SK-N-SH (cell line): ENCODE measurements around the gene FOXB1. TPM values are rescaled to one million over a fixed set of nuclear protein-coding genes. Genes with fewer than 3 reads are reported as not detected.
A peak's percentile ranks its signal among the peaks of the same experiment; 100 is the strongest.

ENCODE experiments used
- CTCF ChIA-PET: fragments of 300-600, 350-600 bp; formaldehyde crosslinking; extraction: SDS; loops from one replicate; lab custom pipeline; 2021; lab: Yijun Ruan, JAX
- POLR2A ChIA-PET: fragments of 350-600 bp; sonication (Branson Sonifier 250); formaldehyde crosslinking; extraction: SDS; loops from one replicate; lab custom pipeline; 2020; ENCODE audit warnings: antibody characterized with exemption, inconsistent platforms; lab: Yijun Ruan, JAX
- DNase-seq: peaks from one replicate; pipeline ENCODE4 v3.0.0; 2012
- H2AFZ ChIP-seq: fragments of 200-600 bp; sonication (generic); 2 replicates; pipeline ENCODE4 v1.8.1; 2016; ENCODE audit warnings: antibody characterized with exemption, mild to moderate bottlenecking, low read depth
- H3F3A ChIP-seq: fragments of 200-600 bp; sonication (generic); replicated peaks from 2 replicates; pipeline ENCODE3; 2016; ENCODE audit warnings: antibody characterized with exemption, mild to moderate bottlenecking; ENCODE audit not compliant: insufficient read depth
- H3K27ac ChIP-seq, 2 experiments: fragments of 200-500 bp in 1 of 2; fragments of 200-600 bp in 1 of 2; sonication (Bioruptor generic) in 1 of 2; sonication (generic), shearing (Covaris generic) in 1 of 2; 2 replicates each; pipeline versions ENCODE4 v1.5.1 to v1.6.1; 2014 to 2016; ENCODE audit warnings: low read depth in 2 of 2, inconsistent platforms in 1 of 2, low read length in 1 of 2, mild to moderate bottlenecking in 1 of 2, mixed read lengths in 1 of 2
- H3K27me3 ChIP-seq: fragments of 200-600 bp; sonication (generic), shearing (Covaris generic); 2 replicates; pipeline ENCODE4 v1.6.1; 2016; ENCODE audit warnings: mixed run types; ENCODE audit not compliant: insufficient read depth
- H3K36me3 ChIP-seq, 2 experiments: fragments of 200-500 bp in 1 of 2; fragments of 200-600 bp in 1 of 2; sonication (Bioruptor generic) in 1 of 2; sonication (generic) in 1 of 2; replicated peaks in 1 of 2; 2 replicates each; pipeline versions ENCODE3 to v1.5.1; 2014 to 2016; ENCODE audit warnings: low read length in 1 of 2, mild to moderate bottlenecking in 1 of 2; ENCODE audit not compliant: insufficient read depth in 2 of 2, control insufficient read depth in 1 of 2
- H3K4me1 ChIP-seq, 2 experiments: fragments of 200-500 bp in 1 of 2; fragments of 200-600 bp in 1 of 2; sonication (Bioruptor generic) in 1 of 2; sonication (generic), shearing (Covaris generic) in 1 of 2; 2 replicates each; pipeline versions ENCODE4 v1.5.1 to v1.6.1; 2014 to 2016; ENCODE audit warnings: low read depth in 1 of 2, low read length in 1 of 2, mixed run types in 1 of 2; ENCODE audit not compliant: insufficient read depth in 2 of 2, control insufficient read depth in 1 of 2
- H3K4me2 ChIP-seq: fragments of 200-600 bp; sonication (generic), shearing (Covaris generic); 2 replicates; pipeline ENCODE4 v1.6.1; 2017; ENCODE audit warnings: mixed run types
- H3K4me3 ChIP-seq, 2 experiments: fragments of 200-500 bp in 1 of 2; fragments of 200-600 bp in 1 of 2; sonication (Bioruptor generic) in 1 of 2; sonication (generic), shearing (Covaris generic) in 1 of 2; 2 replicates each; pipeline versions ENCODE4 v1.5.1 to v1.8.1; 2014 to 2016; ENCODE audit warnings: low read depth in 2 of 2, inconsistent platforms in 1 of 2, low read length in 1 of 2, mild to moderate bottlenecking in 1 of 2, mixed read lengths in 1 of 2, moderate library complexity in 1 of 2
- H3K79me2 ChIP-seq: fragments of 200-600 bp; sonication (generic); 2 replicates; pipeline ENCODE4 v1.8.1; 2017; ENCODE audit warnings: mild to moderate bottlenecking; ENCODE audit not compliant: insufficient read depth
- H3K9ac ChIP-seq: fragments of 200-600 bp; sonication (generic); 2 replicates; pipeline ENCODE4 v1.6.1; 2017; ENCODE audit warnings: mixed run types
- H3K9me2 ChIP-seq: fragments of 200-600 bp; sonication (generic); 2 replicates; pipeline ENCODE4 v1.6.1; 2017; ENCODE audit warnings: mixed run types
- H3K9me3 ChIP-seq: fragments of 200-600 bp; sonication (generic); 2 replicates; pipeline ENCODE4 v1.6.1; 2017; ENCODE audit warnings: mixed run types, mild to moderate bottlenecking, moderate library complexity
- H4K20me1 ChIP-seq: fragments of 200-600 bp; sonication (generic); 2 replicates; pipeline ENCODE4 v1.6.1; 2017; ENCODE audit warnings: mild to moderate bottlenecking, mixed run types; ENCODE audit not compliant: insufficient read depth
- CHD2 ChIP-seq: fragments of 150-350 bp; IDR thresholded peaks from 2 replicates; pipeline ENCODE4 v1.6.1; 2018; ENCODE audit warnings: low read length; ENCODE audit not compliant: partially characterized antibody
- ELF1 ChIP-seq: IDR thresholded peaks from 2 replicates; pipeline ENCODE4 v1.4.0; 2012
- EP300 ChIP-seq, 2 experiments: IDR thresholded peaks; 2 replicates each; pipeline versions ENCODE4 v1.4.0 to v1.6.1; 2012; ENCODE audit warnings: borderline replicate concordance in 1 of 2, low read depth in 1 of 2, low read length in 1 of 2
- EZH2phosphoT487 ChIP-seq: fragments of 200-600 bp; sonication (generic); IDR thresholded peaks from 2 replicates; pipeline ENCODE4 v1.6.1; 2017; ENCODE audit warnings: low read depth, mixed run types, mild to moderate bottlenecking, antibody characterized with exemption, moderate library complexity, borderline replicate concordance
- FOSL2 ChIP-seq: IDR thresholded peaks from 2 replicates; pipeline ENCODE4 v1.4.0; 2012; ENCODE audit warnings: low read depth, mild to moderate bottlenecking, moderate library complexity, borderline replicate concordance
- FOXM1 ChIP-seq: IDR thresholded peaks from 2 replicates; pipeline ENCODE4 v1.4.0; 2012; ENCODE audit warnings: low read depth, mild to moderate bottlenecking
- GABPA ChIP-seq: IDR thresholded peaks from 2 replicates; pipeline ENCODE4 v1.4.0; 2012; ENCODE audit warnings: low read depth, mild to moderate bottlenecking
- JUND ChIP-seq: IDR thresholded peaks from 2 replicates; pipeline ENCODE4 v1.4.0; 2012
- PBX3 ChIP-seq: IDR thresholded peaks from 2 replicates; pipeline ENCODE4; 2012
- POLR2AphosphoS5 ChIP-seq: IDR thresholded peaks from 2 replicates; pipeline ENCODE4 v1.6.1; 2012; ENCODE audit warnings: low read depth, low read length
- REST ChIP-seq: IDR thresholded peaks from 2 replicates; pipeline ENCODE4 v1.6.1; 2012; ENCODE audit warnings: mild to moderate bottlenecking, low read depth, low read length, moderate library complexity
- TAF1 ChIP-seq: IDR thresholded peaks from 2 replicates; pipeline ENCODE4 v1.6.1; 2012; ENCODE audit warnings: low read depth, mild to moderate bottlenecking, low read length, moderate library complexity, borderline replicate concordance
- TEAD4 ChIP-seq: IDR thresholded peaks from 2 replicates; pipeline ENCODE4 v1.4.0; 2012; ENCODE audit warnings: mild to moderate bottlenecking, borderline replicate concordance; ENCODE audit not compliant: insufficient read depth
- USF1 ChIP-seq: IDR thresholded peaks from 2 replicates; pipeline ENCODE4 v1.4.0; 2012; ENCODE audit warnings: low read depth, borderline replicate concordance
- USF2 ChIP-seq: fragments of 150-350 bp; IDR thresholded peaks from 2 replicates; pipeline ENCODE4 v1.6.1; 2017; ENCODE audit warnings: antibody characterized with exemption, low read length, low read depth, borderline replicate concordance
- YY1 ChIP-seq: IDR thresholded peaks from 2 replicates; pipeline ENCODE4 v1.4.0; 2012; ENCODE audit warnings: low read depth, mild to moderate bottlenecking
- WGBS: methylation state at CpG from one replicate; pipeline ENCODE4 v1.1.6; 2017; ENCODE audit warnings: low lambda C conversion rate; 5-methylcytosine and 5-hydroxymethylcytosine counted together
- polyA plus RNA-seq, 3 experiments: library from polyadenylated mRNA; depleted of rRNA; stranded (reverse); fragments of >200 nt; gene quantifications; 2 replicates each; pipeline ENCODE4 v1.2.3, GENCODE V29; 2012

FOXB1 gene
- polyA plus RNA-seq, 1 of the 3 experiments (the other 2 are of a cell fraction) = not detected

- peak; percentile 76 for TF ChIP-seq EZH2phosphoT487
- no peak for TF ChIP-seq TEAD4
- TF ChIP-seq EP300 (IDR thresholded peaks at IDR 0.05; ENCODE audit: borderline replicate concordance in 1 of 2, low read depth in 1 of 2, low read length in 1 of 2) = no peak
- no peak for TF ChIP-seq REST
- no peak for TF ChIP-seq JUND
- TF ChIP-seq FOXM1 = no peak
- no peak for TF ChIP-seq ELF1
- no peak for TF ChIP-seq TAF1
- TF ChIP-seq POLR2AphosphoS5 = no peak
- H3K9ac ChIP-seq = no peak overlapping the region
- peaks cover 97% of the 10 kb centered on the region for H3K27me3 ChIP-seq
- H3K9me3 ChIP-seq = no peaks in the 10 kb centered on the region
- no peak overlapping the region for H2AFZ ChIP-seq
- H3K4me2 ChIP-seq = no peak overlapping the region
- no peaks in the 10 kb centered on the region for H3F3A ChIP-seq
- ChIA-PET POLR2A (no interaction called here), CTCF (interaction anchor here (1.4 kb wide), 1 partner anchor 278 kb away, joined by 3 read pairs; no protein-coding TSS in a partner anchor)
- H3K36me3 ChIP-seq = no peaks in the 10 kb centered on the region
- no peak overlapping the region for H3K4me3 ChIP-seq
- H3K9me2 ChIP-seq = no peaks in the 10 kb centered on the region
- no peaks in the 10 kb centered on the region for H3K79me2 ChIP-seq
- 17% methylated on average over 26 of the region's 26 CpGs for WGBS
- H3K27ac ChIP-seq = no peak overlapping the region
- DNase-seq = peak; percentile 5
- no peaks in the 10 kb centered on the region for H4K20me1 ChIP-seq
- H3K4me1 ChIP-seq = no peaks in the 10 kb centered on the region; a peak in 1 of 4 replicates
Observed at GRCh38 chr15:60002528-60003218, 1.4 kb upstream of the FOXB1 start.

- Histone ChIP-seq H3K36me3 (no peaks in the 10 kb centered on the region), H3K4me1 (no peaks in the 10 kb centered on the region; a peak in 1 of 4 replicates), H3K9me2 (no peaks in the 10 kb centered on the region), H2AFZ (no peak overlapping the region), H3K27me3 (peaks cover 89% of the 10 kb centered on the region), H3K9me3 (no peaks in the 10 kb centered on the region), H3F3A (no peaks in the 10 kb centered on the region), H3K4me3 (no peak overlapping the region), H3K79me2 (no peaks in the 10 kb centered on the region), H3K27ac (no peak overlapping the region), H3K9ac (no peak overlapping the region), H4K20me1 (no peaks in the 10 kb centered on the region), H3K4me2 (no peak overlapping the region)
- ChIA-PET CTCF (interaction anchor here (1.4 kb wide), 1 partner anchor 278 kb away, joined by 3 read pairs; no protein-coding TSS in a partner anchor), POLR2A (no interaction called here)
- DNase-seq = peak; percentile 34
- TF ChIP-seq PBX3 (no peak), ELF1 (no peak), CHD2 (no peak), YY1 (no peak), EZH2phosphoT487 (no peak), USF1 (no peak), FOSL2 (no peak), GABPA (no peak), USF2 (no peak)
- WGBS = 6% methylated on average over 22 of the region's 24 CpGs
Observed at GRCh38 chr15:60003243-60004008, 685 bp upstream of the FOXB1 start.
